Occipital lobe (tissue), 3 donors: ENCODE measurements around the gene DCN. TPM values are rescaled to one million over a fixed set of nuclear protein-coding genes. Genes with fewer than 3 reads are reported as not detected.

Experiments used
- DNase-seq: peaks from one replicate; lab custom pipeline; 2025; lab: John Stamatoyannopoulos, UW
- small RNA-seq: library from RNA; depleted of rRNA; stranded (forward); fragments of <200 nt; gene quantifications from one replicate; pipeline ENCODE3, GENCODE V24; 2014
- total RNA-seq: library from RNA; depleted of rRNA; stranded (reverse); fragments of >200 nt; gene quantifications from one replicate; pipeline ENCODE4 v1.2.3, GENCODE V29; 2014

DCN gene
- total RNA-seq, 1 donor from 2014 or later, result 46.3 TPM

DNA sequence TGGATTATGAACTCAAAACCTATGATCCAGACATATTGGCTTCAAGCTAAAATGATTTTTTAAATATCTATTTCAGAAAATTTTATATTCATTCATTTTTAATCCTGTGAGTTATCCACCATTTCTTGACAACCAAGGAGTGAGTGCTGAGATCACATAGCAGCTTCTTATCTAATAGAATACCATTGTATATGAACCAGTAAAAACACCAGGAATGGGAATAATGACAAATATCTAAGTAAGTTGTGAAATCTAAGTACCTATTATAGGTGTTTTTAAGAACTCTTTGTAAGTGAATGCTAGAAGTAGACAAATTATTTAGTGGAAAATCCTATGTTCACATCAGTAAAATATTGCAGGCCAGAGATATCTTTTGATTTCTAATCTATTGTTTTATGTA, 79.5 kb downstream of the DCN start:
- no peak for DNase-seq

DNA sequence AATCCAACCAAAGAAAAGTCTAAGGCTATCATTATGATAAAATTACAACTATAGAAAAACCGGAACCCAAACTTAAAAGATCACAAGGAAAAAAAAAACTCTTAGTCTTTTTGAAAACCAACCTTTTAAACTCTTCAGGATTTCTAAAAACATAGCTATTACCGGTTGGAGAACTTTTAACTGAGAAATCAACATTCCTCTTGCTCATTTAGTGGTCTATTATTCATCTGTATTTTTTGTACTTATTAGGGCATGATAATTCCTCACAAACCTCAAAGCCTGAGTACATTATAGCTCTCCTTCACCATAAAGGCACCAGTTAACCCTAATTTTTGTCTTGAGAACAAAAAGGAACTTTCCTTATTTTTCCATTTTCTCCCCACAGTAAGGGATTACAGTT, 81.7 kb downstream of the DCN start:
- DNase-seq, result no peak

DNA sequence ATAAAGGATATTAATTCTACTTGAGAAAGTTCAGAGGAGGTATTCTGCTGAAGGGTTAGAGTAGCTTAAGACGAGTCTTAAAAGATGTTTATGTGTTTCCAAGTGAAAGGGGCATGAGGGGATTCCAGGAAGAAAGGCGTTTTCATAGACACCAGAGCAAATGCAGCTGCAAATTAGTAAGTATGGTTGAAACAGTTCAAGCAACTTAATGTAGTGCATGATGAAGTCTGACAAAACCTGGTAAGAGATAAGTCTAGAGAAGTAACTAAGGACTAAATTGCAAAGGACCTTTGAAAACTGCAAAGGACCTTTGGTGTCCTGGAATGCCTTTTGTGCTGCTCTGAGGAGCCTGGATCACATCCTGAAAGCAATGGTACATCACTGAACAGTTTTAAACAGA, 82.8 kb downstream of the DCN start:
- DNase-seq, result no peak

DNA sequence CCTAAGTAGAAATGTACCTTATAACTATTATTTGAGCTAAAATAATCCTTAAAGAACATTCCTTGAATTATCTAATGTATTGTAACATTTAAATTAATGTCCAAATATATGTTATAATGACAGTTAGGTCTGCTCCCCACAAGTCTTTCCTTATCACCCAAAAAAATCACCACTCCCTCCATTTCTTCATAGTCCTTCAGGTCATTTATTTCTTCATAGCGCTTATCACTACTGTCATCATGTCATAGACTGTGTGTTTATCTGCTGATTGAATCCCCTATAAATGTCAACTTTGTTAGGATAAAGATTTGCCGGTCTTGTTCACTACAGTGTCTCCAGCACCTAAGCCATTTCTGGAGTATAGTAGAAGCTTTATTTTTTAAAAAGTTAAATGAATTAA, 83.3 kb downstream of the DCN start:
- no peak for DNase-seq

DNA sequence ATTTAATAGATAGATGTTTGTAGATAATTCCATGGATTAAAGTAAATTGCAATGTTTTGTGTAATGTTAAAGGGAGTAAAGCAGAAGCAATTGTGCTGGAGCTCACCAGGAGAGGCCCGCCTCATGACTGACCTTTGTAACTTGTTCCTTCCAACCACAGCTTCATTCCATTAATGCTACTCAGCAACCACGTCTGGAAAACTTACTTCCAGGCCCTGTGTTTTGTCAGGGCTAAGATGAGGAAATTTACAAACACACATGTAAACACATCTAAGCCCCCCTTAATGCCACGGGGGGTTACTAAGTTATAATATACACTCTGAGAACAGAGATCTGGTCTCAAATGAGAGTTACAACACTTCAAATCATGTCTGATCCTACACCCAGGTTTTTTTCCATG, 83.7 kb downstream of the DCN start:
- no peak for DNase-seq

DNA sequence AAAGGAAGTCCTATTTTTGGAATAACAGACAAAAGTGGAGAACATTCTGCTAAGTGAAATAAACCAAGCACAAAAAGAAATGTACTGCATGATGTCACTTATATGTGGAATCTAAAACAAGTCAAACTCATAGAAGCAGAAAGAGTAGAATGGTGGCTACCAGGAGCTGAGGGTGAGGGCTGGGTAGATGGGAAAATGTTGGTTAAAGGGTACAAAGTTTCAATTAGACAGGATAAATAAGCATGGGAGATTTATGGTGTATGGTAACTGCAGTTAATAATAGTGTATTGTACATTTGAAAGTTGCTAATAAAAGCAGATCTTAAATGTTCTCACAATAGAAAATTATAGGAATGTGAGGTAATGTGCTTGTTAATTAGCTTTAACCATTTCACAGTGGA, 84.2 kb downstream of the DCN start:
- no peak for DNase-seq

DNA sequence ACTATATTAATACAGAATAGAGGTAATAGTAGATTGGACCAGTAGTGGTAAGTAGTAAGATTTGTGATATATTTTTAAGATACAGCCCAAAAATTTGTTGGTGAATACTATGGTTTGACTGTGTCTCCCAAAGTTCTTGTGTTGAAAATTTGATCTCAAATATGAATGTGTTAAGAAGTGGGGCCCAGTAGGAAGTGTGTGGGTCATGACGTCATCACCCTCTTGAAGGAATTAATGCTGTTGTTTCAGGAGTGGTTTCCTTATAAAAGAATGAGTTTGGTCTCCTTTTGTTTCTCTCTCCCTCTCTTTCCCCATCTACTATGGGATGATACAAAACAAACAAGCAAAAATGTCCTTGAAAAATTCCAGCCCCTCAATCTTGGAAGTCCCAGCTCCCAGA, 87.7 kb downstream of the DCN start:
- DNase-seq, result no peak

DNA sequence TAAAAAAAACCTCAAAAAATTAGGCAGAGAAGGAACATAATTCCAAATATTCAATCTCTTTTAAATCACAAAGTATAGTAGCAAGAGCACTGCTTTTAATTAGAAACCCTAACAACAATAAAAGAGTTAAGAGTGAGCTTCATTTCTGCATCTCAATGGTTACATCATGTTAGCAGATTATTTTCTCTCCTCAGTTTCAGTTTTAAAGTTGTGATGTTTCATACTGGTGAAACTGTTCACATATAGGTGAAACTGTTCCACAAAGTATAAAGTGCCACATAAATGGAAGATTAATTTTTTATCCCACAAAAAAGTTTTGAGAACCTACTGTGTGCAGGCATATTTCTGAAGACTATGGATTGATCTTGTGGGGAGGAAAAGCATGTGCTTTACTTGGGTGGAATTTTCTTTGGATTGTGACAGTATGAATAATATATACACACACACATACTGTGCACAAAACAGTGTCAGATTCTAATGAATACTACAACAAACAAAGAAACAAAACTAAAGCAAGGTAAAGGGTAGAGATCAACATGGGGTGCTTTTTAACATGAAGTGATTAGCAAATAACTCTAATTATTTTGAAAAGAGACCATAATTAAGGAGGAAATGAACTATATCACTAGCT, 88.5 kb downstream of the DCN start:
- DNase-seq, result no peak

DNA sequence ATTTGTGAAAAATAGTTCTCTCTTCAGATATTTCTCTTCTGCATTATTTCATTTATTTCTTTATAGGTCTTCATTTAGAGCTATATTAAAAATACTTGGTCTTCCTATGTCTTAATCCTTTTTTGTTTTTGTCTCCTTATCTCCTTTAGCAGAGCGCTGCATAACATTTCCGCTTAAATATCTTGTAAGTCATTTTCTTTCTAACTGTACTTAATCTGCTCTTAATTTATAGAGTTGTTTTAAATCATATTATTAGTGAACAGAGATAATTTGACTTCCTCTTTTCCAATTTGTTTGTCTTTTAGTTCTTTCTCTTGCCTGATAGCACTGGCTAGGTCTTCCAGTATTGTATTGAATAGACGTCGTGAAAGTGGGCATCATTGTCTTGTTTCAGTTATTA, 89.3 kb downstream of the DCN start:
- DNase-seq, result no peak

DNA sequence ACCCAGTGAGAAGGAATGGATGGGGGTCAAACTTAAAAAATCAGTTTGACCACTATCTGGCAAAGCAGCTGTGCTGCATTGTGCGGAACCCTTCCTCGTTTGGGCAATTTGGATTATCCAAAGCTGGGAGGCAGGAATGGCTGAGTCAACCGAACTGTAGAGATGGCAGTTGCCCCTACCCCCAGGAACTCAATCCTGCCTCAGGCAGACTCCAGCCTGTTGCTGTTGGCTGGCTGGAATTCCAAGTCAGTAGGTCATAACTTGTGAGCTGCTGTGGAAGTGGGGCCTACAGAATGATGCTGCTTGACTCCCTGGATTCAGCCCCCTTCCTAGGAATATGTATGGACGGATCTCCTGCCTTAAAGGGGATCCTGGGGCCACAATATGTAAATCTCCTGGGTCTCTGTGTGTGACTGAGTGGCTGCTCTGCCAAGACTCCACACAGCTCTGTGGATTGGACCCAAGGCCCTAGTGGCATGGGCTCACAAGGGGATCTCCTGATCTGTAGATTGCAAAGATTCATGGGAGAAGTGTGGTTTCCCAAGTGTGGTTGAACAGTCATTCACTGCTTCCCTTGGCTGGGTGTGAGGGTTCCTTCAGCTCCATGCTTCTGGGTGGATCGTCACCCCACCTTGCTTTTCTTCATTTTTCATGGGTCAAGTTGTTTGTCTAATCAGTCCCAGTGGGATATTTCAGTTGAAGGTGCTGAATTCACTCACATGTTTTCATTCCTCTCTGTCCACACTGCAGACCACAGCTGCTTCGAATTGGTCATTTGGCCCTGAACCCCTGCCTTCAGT, 90.5 kb downstream of the DCN start:
- no peak for DNase-seq

Small RNA genes lying within 50 kb of the gene (small RNA-seq; reads per million reads assigned to genes)
- gene AC007115.1, result not detected

Other genes starting within 250 kb of the DCN start
- gene CCER1, start 227.6 kb downstream of the DCN start, total RNA-seq, result not detected
- not detected for gene EPYC, start 177.8 kb downstream of the DCN start, total RNA-seq
- 3.0 TPM for gene KERA, start 124.8 kb downstream of the DCN start, total RNA-seq
- gene LUM, start 71.3 kb downstream of the DCN start, total RNA-seq, result 20.1 TPM